Epidermal melanocyte (primary cell): ENCODE results near the gene ZNF550.

Experiments
- DNase-seq: peaks from one replicate; pipeline ENCODE4 v3.0.0; 2011; ENCODE audit warnings: low spot score; ENCODE audit not compliant: insufficient read length

The ZNF550 gene

GRCh38 chr19:57559404-57560025, at the start of gene ZNF550:
TSS of gene ZNF550 (minus strand) at chr19:57559863. CDS start at chr19:57559682, 181 bp downstream.
- DNase-seq = peak; percentile 92

- DNase-seq = no peak
Measured at GRCh38 chr19:57606931-57607330, 47.3 kb upstream of the ZNF550 start.

GRCh38 chr19:57599761-57600383, 40.2 kb upstream of the ZNF550 start, which contains the start of gene ZNF530:
TSS of gene ZNF530 (plus strand) at chr19:57599885. CDS start at chr19:57604346, 4,461 bp downstream.
- peak; percentile 90 for DNase-seq

GRCh38 chr19:57599377-57599760, 39.7 kb upstream of the ZNF550 start:
- DNase-seq = no peak

- DNase-seq = no peak
Measured at GRCh38 chr19:57587529-57587928, 27.9 kb upstream of the ZNF550 start.

- peak; percentile 97 for DNase-seq
Measured at GRCh38 chr19:57583521-57584416, 24.1 kb upstream of the ZNF550 start, which contains the start of gene ZIK1. TSS of gene ZIK1 (plus strand) at chr19:57584145. CDS start at chr19:57584357, 212 bp downstream.

- DNase-seq = no peak
Measured at GRCh38 chr19:57583104-57583520, 23.4 kb upstream of the ZNF550 start.

- DNase-seq = peak; percentile 98
Measured at GRCh38 chr19:57578487-57579205, 19.0 kb upstream of the ZNF550 start, which contains the start of gene ZNF416. TSS of gene ZNF416 (minus strand) at chr19:57578911. CDS start at chr19:57578704, 207 bp downstream.

GRCh38 chr19:57576661-57577060, 17.0 kb upstream of the ZNF550 start:
- no peak for DNase-seq

- no peak for DNase-seq
Measured at GRCh38 chr19:57572415-57572947, 12.8 kb upstream of the ZNF550 start.

- DNase-seq = no peak
Measured at GRCh38 chr19:57570707-57571106, 11.0 kb upstream of the ZNF550 start.

GRCh38 chr19:57566396-57567265, 7.0 kb upstream of the ZNF550 start:
- DNase-seq = no peak

- DNase-seq = no peak
Measured at GRCh38 chr19:57563547-57563946, 3.9 kb upstream of the ZNF550 start.

- DNase-seq = peak; percentile 41
Measured at GRCh38 chr19:57560049-57560491, 407 bp upstream of the ZNF550 start.

- no peak for DNase-seq
Measured at GRCh38 chr19:57559008-57559403, 657 bp downstream of the ZNF550 start.

- DNase-seq = no peak
Measured at GRCh38 chr19:57558525-57558924, 1.1 kb downstream of the ZNF550 start.

GRCh38 chr19:57557659-57558058, 2.0 kb downstream of the ZNF550 start:
- DNase-seq = no peak

- no peak for DNase-seq
Measured at GRCh38 chr19:57552432-57552831, 7.2 kb downstream of the ZNF550 start.

GRCh38 chr19:57546513-57546912, 13.2 kb downstream of the ZNF550 start:
- no peak for DNase-seq
